HG02973 (cell line): Measurements from ENCODE around the gene TPM4.
"Not testable (repeated sequence)": the region's sequence is repeated elsewhere in the genome, so short reads cannot be mapped to it uniquely, and the experiment has no call there.

Experiments
- ATAC-seq: cut with Tn5 transposase; IDR thresholded peaks from one replicate; pipeline ENCODE4 v1.9.1; 2021; ENCODE audit warnings: moderate library complexity; ENCODE audit not compliant: unreplicated experiment

TPM4 gene

DNA sequence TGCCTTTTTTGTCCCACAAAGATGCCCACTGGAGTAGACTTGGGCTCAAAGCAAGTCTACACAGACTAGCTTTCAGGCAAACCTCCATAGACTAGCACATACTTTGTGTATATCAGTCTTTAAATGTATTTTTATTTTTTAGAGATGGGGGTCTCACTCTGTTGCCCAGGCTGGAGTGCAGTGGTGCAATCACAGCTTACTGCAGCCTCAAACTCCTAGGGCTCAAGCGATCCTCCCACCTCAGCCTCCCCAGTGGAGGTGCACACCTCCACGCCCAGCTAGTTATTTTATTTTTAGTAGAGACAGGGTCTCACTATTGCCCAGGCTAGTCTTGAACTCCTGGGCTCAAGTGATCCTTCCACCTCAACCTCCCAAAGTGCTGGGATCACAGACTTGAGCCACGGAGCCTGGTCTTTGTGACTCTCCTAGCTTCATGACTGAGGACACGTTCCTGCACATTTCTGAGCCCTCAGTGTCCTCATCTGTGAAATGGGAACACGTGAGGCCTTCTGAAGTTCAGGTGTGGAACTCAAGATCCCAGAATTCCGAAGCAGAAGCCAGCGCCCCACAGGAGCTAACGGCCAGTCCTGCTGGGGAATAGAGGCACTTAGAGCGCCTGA lies 5.1 kb upstream of the TPM4 start:
- no peak for ATAC-seq

DNA sequence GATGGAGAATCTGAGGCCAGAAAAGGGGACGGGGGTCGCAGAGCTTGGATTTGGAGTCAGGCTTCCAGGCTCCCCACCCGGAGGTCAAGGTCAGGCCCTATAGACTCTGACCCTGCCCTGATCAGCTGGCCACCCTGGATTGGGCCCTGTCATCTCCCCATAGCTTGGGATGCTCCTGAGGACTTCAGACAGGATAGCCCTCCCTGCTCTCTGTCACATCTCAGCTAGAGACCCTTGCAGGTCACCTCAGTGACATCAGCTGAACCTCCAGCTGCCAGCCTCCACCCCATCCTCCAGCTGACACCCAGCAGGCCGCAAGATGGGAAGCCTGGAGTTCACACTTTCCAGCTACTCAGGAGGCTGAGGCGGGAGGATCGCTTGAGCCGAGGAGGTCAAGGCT lies 2.8 kb upstream of the TPM4 start:
- no peak for ATAC-seq

- no peak for ATAC-seq
Measured at GRCh38 chr19:16073988-16074387, 2.3 kb upstream of the TPM4 start.

DNA sequence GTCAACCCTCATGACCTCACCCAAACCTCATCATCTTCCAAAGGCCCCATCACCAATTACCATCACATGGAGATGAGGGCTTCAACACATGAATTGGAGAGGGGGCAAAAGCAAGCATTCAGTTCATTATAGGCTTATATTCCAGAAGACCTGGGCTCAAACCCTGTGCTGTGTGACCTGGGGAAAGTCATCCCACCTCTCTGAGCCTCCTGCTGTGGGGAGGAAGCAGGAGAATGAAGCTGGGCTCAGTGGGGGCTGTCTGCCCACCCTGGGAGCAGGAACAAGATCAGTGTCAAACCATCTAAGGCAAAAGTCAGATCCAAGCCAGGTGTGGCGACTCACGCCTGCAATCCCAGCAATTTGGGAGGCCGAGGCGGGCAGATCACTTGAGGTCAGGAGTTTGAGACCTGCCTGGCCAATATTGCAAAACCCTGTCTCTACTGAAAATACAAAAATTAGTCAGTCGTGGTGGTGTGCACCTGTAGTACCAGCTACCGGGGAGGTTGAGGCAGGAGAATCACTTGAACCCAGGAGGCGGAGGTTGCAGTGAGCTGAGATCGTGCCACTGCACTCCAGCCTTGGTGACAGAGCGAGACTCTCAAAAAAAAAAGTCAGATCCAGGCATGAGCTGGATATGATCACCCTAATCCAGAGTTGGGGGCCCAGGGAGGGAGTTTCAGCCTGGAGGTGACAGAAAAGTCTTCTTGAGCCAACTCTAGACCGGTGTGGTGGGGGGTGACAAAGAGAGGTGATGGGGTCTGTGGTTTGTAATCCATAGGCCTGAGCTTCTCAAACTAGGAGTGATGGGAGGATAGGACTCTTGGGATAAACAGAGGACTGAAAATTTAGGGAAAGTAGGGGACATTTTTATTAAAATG lies 1.6 kb upstream of the TPM4 start:
- no peak for ATAC-seq

- ATAC-seq, result no peak
Measured at GRCh38 chr19:16075430-16076153, 703 bp upstream of the TPM4 start.

DNA sequence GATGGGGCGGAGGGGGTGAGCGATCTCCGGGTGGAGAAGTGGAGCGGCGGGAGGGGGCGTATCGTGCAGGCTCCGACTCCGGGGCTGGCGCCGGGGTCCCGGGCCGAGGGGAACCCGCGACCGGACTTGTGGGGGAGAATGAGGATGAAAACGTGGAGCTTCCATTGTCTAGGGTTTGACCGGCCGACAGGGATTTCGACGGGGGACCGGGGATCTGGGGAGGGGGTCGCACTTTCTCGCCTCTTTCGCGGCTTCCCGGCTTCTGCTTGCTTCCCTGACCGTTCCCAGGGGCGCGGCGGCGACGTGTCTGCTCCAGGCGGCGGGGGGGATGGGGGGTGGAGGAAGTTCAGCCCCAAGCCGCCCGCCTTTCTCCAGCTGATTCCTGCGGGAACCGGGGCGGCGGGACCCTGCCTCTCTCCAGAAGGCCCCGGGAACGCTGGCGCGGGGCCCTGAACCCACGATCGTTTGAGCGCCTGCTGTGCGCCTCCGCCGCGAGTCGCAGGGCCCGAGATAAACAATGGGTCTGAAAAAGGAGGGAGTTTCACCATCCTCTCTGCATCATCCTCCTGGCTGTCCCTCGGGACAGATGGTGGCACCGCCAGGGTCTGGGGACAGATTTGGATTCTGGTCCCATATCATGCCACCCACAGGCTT lies 790 bp downstream of the TPM4 start:
- no peak for ATAC-seq

- ATAC-seq, result no peak
Measured at GRCh38 chr19:16077984-16078758, 1.9 kb downstream of the TPM4 start.

GRCh38 chr19:16078759-16079707 lies 2.7 kb downstream of the TPM4 start:
- ATAC-seq, result peak; percentile 36

DNA sequence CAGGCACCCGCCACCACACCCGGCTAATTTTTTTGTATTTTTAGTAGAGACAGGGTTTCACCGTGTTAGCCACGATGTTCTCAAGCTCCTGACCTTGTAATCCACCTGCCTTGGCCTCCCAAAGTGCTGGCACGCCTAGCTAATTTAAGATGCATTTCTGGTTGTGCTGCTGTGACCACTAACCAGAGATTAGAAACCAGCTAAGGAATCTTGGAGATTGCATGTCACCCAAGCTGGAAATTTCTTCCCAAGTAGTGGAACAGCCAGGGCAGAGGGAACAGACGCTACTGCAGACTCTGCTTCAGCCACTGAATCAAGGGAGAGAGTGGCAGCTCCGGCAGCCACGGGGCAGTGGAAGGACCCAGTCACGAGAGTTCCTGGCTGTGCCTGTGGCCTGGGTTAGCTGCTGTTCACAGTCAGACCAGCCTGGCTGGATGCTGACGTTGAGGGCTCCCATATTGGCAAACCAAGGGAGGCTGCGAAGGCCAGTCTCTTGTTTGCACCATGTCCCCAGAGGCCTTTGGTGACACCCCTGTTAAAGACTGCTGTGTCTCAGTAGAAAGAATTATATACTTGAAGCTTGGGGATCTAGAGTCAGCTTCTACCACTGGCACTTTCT lies 7.9 kb downstream of the TPM4 start:
- ATAC-seq, result no peak

GRCh38 chr19:16085115-16085514 lies 8.8 kb downstream of the TPM4 start:
- no peak for ATAC-seq

- ATAC-seq, result not testable (repeated sequence)
Measured at GRCh38 chr19:16087404-16087803, 11.1 kb downstream of the TPM4 start.

GRCh38 chr19:16087940-16088339 lies 11.6 kb downstream of the TPM4 start:
- no peak for ATAC-seq

- no peak for ATAC-seq
Measured at GRCh38 chr19:16088351-16089009, 12.2 kb downstream of the TPM4 start.

DNA sequence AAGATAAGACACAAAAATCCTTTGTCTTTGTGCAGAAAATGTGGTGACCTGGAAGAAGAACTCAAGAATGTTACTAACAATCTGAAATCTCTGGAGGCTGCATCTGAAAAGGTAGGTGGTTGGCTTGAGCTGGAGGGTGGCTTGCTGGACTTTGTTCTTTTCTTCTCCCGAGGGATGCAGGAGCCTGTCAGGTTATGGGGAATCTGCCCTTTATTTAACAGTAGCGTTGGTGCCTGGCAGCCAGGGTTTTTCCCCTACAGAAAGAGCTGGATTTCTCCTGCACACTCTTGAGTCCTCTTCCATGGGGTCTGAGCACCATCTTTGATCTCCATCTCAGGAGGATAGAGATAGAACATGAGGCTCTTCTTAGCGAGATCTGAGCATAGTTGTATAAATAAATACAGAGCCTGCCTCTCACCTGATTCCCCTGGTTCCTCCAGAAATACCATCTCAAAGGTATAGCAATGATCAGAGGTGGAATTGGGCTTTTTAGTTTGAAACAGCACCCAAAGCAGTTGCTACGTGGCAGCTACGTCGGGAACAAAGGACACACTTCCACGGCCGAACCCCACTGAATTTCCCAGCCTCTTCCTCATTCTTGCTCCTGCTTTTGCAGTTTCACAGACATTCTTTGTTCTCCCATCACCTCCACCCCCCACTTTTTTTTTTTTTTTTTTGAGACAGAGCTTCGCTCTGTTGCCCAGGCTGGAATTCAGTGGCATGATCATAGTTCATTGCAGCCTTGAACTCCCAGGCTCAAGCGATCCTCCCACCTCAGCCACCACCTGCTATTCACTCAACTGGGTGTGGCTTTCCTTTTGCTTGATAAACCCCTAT lies 12.9 kb downstream of the TPM4 start:
- no peak for ATAC-seq

GRCh38 chr19:16091546-16092475 lies 15.5 kb downstream of the TPM4 start:
- ATAC-seq, result no peak

DNA sequence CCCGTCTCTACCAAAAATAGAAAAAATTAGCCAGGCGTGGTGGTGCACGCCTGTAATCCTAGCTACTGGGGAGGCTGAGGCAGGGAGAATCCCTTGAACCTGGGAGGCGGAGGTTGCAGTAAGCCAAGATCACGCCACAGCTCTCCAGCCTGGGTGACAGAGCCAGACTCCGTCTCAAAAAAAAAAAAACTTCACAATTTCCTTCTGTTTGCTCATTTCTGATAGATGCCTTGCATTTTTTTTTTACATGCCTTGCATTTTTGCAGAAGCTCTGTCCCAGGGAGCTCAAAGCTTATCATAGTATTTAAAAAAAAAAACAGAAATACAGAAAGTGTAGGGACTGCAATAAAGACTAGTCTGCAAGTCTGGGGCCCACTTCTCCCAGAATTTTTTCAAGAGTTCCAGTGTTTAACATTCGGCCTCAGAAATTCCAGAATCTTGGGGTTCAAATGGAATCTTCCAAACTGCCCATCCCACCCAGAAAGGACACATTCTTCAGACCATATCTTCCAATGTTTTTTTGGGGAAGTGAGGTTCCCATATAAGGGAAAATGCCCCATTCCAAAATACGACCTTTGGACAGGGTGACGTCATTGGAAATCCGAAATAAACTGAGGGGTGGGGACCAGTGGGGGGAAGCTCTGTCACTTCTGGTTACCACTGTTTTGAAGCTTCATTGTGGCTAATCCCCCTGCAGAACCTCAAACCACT lies 18.2 kb downstream of the TPM4 start:
- no peak for ATAC-seq
